ENCODE results near the gene ASNSD1.

The ASNSD1 gene

GRCh38 chr2:189719571-189719970 is 58.3 kb downstream of the ASNSD1 start:
- no peak for DNase-seq (ENCODE audit: low read depth, low spot score)
- TF ChIP-seq POLR2AphosphoS5 (IDR thresholded peaks at IDR 0.05; ENCODE audit: borderline replicate concordance, low read depth, low read length) (no peak), EZH2 (IDR thresholded peaks at IDR 0.05) (no peak), FOXP2 (optimal IDR thresholded peaks at IDR 0.05; ENCODE audit: control extremely low read depth, extremely low read length, insufficient read depth) (no peak)
- Histone ChIP-seq H3K36me3 (ENCODE audit: insufficient read depth, low read length) (no peaks in the 10 kb centered on the region), H3K4me3 (no peak overlapping the region), H3K9ac (ENCODE audit: insufficient read length) (no peak overlapping the region), H3K9me3 (ENCODE audit: low read depth, low read length) (no peaks in the 10 kb centered on the region), H3K27ac (no peak overlapping the region)

Measured in SK-N-MC (cell line).